Memory B cell (primary cell): Measurements from ENCODE around the gene BRAF.
"Not testable (repeated sequence)": the region's sequence is repeated elsewhere in the genome, so short reads cannot be mapped to it uniquely, and the experiment has no call there.

ENCODE experiments used
- ATAC-seq: fragments of 150-1000 bp; cut with Tn5 transposase; 2 replicates; pipeline ENCODE4 v1.10.0; 2021; ENCODE audit warnings: low read depth, mild to moderate bottlenecking, moderate library complexity
- DNase-seq, 2 donors: peaks; one replicate each; pipeline ENCODE4 v3.0.0; 2022; ENCODE audit warnings: low spot score in 2 of 2
- H3K27ac Mint-ChIP-seq: one replicate; pipeline ENCODE4 v1.8.0; 2022; ENCODE audit warnings: mild to moderate bottlenecking, moderate library complexity, mixed read lengths
- H3K27me3 Mint-ChIP-seq: one replicate; pipeline ENCODE4 v1.8.0; 2022; ENCODE audit warnings: mixed read lengths
- H3K36me3 Mint-ChIP-seq: one replicate; pipeline ENCODE4 v1.8.0; 2022; ENCODE audit warnings: mild to moderate bottlenecking, mixed read lengths
- H3K4me1 Mint-ChIP-seq: one replicate; pipeline ENCODE4 v1.8.0; 2022; ENCODE audit warnings: mixed read lengths
- H3K4me3 Mint-ChIP-seq: one replicate; pipeline ENCODE4 v1.8.0; 2022; ENCODE audit warnings: mild to moderate bottlenecking, moderate library complexity, mixed read lengths
- H3K9me3 Mint-ChIP-seq: one replicate; pipeline ENCODE4 v1.8.0; 2022; ENCODE audit warnings: mixed read lengths

BRAF gene

GRCh38 chr7:140924821-140925421 is at the start of gene BRAF:
TSS of gene BRAF (minus strand) at chr7:140924929. CDS start at chr7:140924703, 226 bp downstream.
- peak; percentile 56 for ATAC-seq
- H3K9me3 Mint-ChIP-seq: no peaks in the 10 kb centered on the region
- peak within 1 kb of the TSS; percentile 97 for H3K4me3 Mint-ChIP-seq
- no peak within 1 kb of the TSS for H3K27ac Mint-ChIP-seq
- no peaks in the 10 kb centered on the region for H3K27me3 Mint-ChIP-seq
- DNase-seq: peak; percentile 98 to 99
- H3K4me1 Mint-ChIP-seq: peaks cover 9% of the 10 kb centered on the region
- H3K36me3 Mint-ChIP-seq: peaks cover 2% of the 10 kb centered on the region

- H3K4me3 Mint-ChIP-seq: no peak overlapping the region
- no peaks in the 10 kb centered on the region for H3K9me3 Mint-ChIP-seq
- DNase-seq: no peak
- H3K4me1 Mint-ChIP-seq: no peaks in the 10 kb centered on the region
- H3K27me3 Mint-ChIP-seq: peaks cover 7% of the 10 kb centered on the region
- ATAC-seq: no peak
- no peaks in the 10 kb centered on the region for H3K36me3 Mint-ChIP-seq
- no peak overlapping the region for H3K27ac Mint-ChIP-seq
Measured at GRCh38 chr7:140972876-140973829, 48.4 kb upstream of the BRAF start.

GRCh38 chr7:140972344-140972743 is 47.6 kb upstream of the BRAF start:
- Mint-ChIP-seq H3K9me3 (no peaks in the 10 kb centered on the region), H3K27me3 (peaks cover 7% of the 10 kb centered on the region), H3K4me1 (no peaks in the 10 kb centered on the region), H3K4me3 (no peak overlapping the region), H3K27ac (no peak overlapping the region), H3K36me3 (no peaks in the 10 kb centered on the region)
- ATAC-seq: no peak
- no peak for DNase-seq

- peaks cover 4% of the 10 kb centered on the region for H3K27me3 Mint-ChIP-seq
- ATAC-seq: no peak
- H3K36me3 Mint-ChIP-seq: no peaks in the 10 kb centered on the region
- H3K4me3 Mint-ChIP-seq: no peak overlapping the region
- H3K27ac Mint-ChIP-seq: no peak overlapping the region
- H3K9me3 Mint-ChIP-seq: no peaks in the 10 kb centered on the region
- no peak for DNase-seq
- no peaks in the 10 kb centered on the region for H3K4me1 Mint-ChIP-seq
Measured at GRCh38 chr7:140967438-140967837, 42.7 kb upstream of the BRAF start.

DNA sequence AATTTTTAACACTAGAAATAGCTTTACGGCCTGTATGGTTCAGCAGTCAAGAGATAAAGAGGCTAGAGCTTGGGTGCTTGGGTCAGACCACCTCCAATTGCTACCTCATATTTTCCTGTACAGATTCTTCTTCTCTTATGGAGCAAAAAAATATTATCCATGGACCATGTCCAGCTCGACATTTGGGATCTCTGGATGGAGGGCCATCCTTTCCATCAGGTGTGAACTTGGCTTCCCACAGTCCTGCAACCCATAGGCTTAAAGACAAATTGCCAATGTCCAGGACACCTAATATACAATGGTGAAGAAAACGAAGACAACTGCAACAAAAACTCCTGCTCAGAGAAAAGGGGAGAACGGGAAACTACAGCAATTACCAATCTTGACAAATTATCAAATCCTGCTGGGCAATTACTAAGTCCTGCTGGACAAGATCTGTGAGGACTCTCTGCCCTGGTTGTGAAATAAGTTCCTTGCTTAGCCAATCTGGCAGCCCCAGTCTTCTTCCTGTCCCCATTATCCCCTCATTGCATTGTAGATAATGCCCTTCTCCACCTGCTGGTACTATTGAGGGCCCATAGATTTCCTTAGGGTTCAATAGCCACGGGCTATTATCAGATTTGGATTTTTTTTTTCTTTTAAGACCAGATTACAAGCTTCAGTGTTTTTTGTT is 42.0 kb upstream of the BRAF start:
- Mint-ChIP-seq H3K4me3 (no peak overlapping the region), H3K27me3 (peaks cover 2% of the 10 kb centered on the region), H3K27ac (no peak overlapping the region), H3K4me1 (no peaks in the 10 kb centered on the region), H3K36me3 (no peaks in the 10 kb centered on the region), H3K9me3 (no peaks in the 10 kb centered on the region)
- ATAC-seq (no peak), DNase-seq (no peak)

DNA sequence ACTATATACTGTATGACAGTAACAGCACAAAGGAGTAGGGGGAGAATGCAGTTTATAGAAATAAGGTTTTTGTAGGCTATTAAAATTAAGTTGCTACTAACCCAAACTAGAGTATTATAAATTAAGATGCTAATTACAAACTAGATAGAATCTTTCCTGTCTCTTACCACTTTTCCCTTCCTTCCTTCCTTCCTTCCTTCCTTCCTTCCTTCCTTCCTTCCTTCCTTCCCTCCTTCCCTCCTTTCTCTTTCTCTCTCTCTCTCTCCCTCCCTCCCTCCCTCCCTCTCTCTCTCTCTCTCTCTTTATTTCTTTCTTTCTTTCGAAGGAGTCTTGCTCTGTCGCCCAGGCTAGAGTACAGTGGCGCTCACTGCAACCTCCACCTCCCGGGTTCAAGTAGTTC is 36.4 kb upstream of the BRAF start:
- Mint-ChIP-seq H3K27ac (no peak overlapping the region), H3K36me3 (peaks cover 3% of the 10 kb centered on the region), H3K27me3 (peaks cover 2% of the 10 kb centered on the region), H3K4me1 (no peaks in the 10 kb centered on the region), H3K4me3 (no peak overlapping the region), H3K9me3 (peaks cover 5% of the 10 kb centered on the region)
- DNase-seq (no peak), ATAC-seq (no peak)

DNA sequence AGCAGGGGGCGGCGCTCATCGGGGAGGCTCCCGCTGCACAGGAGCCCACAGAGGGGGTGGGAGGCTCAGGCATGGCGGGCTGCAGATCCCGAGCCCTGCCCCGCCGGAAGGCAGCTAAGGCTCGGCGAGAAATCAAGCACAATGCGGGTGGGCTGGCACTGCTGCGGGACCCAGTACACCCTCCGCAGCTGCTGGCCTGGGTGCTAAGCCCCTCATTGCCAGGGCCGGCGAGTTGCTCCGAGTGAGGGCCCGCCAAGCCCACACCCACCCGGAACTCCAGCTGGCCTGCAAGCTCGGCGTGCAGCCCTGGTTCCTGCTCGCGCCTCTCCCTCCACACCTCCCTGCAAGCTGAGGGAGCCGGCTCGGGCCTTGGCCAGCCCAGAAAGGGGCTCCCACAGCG is 32.3 kb upstream of the BRAF start:
- not testable (repeated sequence) for H3K4me3 Mint-ChIP-seq, H3K27me3 Mint-ChIP-seq, H3K9me3 Mint-ChIP-seq, H3K4me1 Mint-ChIP-seq, DNase-seq, H3K27ac Mint-ChIP-seq, H3K36me3 Mint-ChIP-seq, ATAC-seq

DNA sequence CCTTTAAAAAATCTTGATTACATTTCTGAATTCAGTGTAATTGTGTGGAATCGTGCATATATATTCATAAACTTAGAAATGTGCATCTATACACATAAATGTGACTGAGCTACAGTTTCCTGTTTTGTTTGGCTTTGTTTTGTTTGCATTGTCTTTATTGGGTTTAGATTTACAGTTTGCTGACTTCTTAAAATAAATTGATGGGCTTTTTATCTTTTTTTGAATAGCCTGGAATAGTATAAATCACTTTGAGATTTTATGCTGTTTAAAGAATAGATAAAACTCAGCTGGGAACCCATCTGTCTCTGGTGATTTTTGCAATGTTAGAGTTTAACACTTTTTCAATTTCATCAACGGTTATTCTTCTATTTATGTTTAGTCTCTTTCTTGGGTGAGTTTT is 21.2 kb upstream of the BRAF start:
- no peaks in the 10 kb centered on the region for H3K36me3 Mint-ChIP-seq
- H3K4me1 Mint-ChIP-seq: no peaks in the 10 kb centered on the region
- H3K27me3 Mint-ChIP-seq: peaks cover 9% of the 10 kb centered on the region
- H3K4me3 Mint-ChIP-seq: no peak overlapping the region
- ATAC-seq (no peak), DNase-seq (no peak)
- H3K27ac Mint-ChIP-seq: no peak overlapping the region
- H3K9me3 Mint-ChIP-seq: no peaks in the 10 kb centered on the region

- not testable (repeated sequence) for H3K4me1 Mint-ChIP-seq
Measured at GRCh38 chr7:140942242-140942641, 17.5 kb upstream of the BRAF start.

DNA sequence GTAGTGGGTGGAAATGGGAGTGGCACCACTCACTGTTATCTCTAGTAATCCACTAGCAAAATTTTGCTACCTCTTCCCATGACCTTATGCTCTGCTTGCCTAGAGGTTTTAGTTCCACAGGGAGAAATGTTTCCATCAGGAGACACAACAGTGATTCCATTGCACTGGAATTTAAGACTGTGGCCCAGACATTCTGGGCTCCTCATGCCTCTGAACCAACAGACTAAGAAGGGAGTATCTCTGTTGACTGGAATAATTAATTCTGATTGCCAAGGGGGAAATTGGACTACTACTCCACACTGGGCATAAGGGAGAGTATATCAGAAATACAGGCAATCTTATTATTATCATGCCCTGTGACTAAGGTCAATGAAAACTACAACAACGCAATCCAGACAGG is 16.2 kb upstream of the BRAF start:
- Mint-ChIP-seq H3K27ac (no peak overlapping the region), H3K4me1 (peaks cover 8% of the 10 kb centered on the region)
- ATAC-seq: no peak

More at GRCh38 chr7:140942242-140942641, 17.5 kb upstream of the BRAF start:
- not testable (repeated sequence) for H3K27ac Mint-ChIP-seq, DNase-seq, H3K9me3 Mint-ChIP-seq, H3K36me3 Mint-ChIP-seq, ATAC-seq, H3K4me3 Mint-ChIP-seq, H3K27me3 Mint-ChIP-seq

DNA sequence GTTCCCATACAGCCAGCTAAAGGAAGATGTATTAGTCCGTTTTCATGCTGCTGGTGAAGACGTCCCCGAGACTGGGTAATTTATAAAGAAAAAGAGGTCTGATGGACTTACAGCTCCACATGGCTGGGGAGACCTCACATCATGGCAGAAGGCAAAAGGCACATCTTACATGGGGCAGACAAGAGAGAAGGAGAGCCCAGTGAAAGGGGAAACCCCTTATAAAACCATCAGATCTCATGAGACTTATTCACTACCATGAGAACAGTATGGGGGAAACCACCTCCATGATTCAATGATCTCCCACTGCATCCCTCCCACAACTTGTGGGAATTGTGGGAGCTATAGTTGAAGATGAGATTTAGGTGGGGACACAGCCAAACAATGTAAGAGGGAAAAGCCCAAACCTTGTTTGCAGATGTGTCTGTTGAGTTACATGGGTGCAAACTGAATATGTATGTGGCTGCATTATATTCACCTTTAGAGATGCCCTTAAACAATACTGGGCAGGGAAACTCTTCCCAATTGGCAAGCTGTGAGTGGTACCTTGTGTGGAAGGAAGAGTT is 13.1 kb upstream of the BRAF start:
- H3K27me3 Mint-ChIP-seq: peaks cover 3% of the 10 kb centered on the region
- no peak overlapping the region for H3K27ac Mint-ChIP-seq
- H3K36me3 Mint-ChIP-seq: no peaks in the 10 kb centered on the region
- H3K4me3 Mint-ChIP-seq: no peak overlapping the region
- DNase-seq (no peak), ATAC-seq (no peak)
- H3K4me1 Mint-ChIP-seq: peaks cover 8% of the 10 kb centered on the region
- no peaks in the 10 kb centered on the region for H3K9me3 Mint-ChIP-seq

More for the DNA sequence above, 16.2 kb upstream of the BRAF start:
- H3K36me3 Mint-ChIP-seq: no peaks in the 10 kb centered on the region
- H3K4me3 Mint-ChIP-seq: no peak overlapping the region
- H3K27me3 Mint-ChIP-seq: peaks cover 5% of the 10 kb centered on the region
- no peaks in the 10 kb centered on the region for H3K9me3 Mint-ChIP-seq
- DNase-seq: no peak

DNA sequence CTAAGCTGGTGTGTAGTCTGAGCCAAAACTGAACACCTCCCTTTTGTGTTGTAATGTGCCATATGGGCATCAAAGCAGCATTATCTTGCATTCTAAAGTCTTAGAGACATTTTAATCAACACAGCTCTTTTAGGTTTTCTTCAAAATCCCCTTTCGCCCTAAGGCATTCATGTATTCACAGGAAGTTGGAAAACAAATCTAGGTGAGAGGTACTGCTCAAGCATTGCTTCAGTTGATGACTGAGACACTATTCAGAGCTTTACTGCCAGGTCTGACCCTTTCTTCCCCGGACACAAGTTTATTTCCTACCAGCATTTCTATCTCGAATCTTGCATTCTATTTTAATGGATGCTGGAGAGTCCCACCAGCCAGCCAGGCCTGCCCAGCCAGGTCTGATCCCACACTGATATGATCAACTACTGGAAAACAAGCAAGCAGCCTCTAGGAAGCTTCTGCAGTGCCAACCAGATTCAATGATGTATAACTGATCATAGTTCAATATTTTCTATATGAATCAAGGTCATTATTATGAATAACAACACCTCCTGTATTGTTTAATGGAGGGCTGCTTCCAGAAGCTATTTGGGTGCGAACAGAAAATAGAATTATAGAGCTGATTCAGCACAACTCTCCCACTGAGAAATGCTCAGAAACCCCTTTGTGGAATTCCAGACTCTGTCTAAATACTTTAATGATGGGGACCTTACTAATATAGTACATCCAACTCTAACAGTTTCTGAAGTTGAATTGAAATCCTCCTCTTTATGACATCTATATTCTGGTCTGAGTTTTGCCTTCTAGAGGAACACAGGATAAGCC is 4.0 kb upstream of the BRAF start:
- DNase-seq: no peak
- Mint-ChIP-seq H3K36me3 (peaks cover 2% of the 10 kb centered on the region), H3K27ac (peak overlapping the region; percentile 51), H3K9me3 (no peaks in the 10 kb centered on the region), H3K4me1 (peaks cover 2% of the 10 kb centered on the region), H3K27me3 (no peaks in the 10 kb centered on the region), H3K4me3 (no peak overlapping the region)
- no peak for ATAC-seq

DNA sequence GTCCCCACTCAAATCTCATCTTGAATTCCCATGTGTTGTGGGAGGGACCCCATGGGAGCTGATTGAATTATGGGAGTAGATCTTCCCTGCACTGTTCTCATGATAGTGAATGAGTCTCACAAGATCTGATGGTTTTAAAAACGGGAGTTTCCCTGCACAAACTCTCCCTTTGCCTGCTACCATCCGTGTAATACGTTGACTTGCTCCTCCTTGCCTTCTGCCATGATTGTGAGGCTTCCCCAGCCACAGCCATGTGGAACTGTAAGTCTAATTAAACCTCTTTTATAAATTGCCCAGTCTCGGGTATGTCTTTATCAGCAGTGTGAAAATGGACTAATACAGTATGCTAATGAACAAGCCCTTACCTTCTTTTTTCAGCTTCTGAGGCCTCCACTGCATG is 3.2 kb upstream of the BRAF start:
- DNase-seq, H3K9me3 Mint-ChIP-seq, H3K4me3 Mint-ChIP-seq, ATAC-seq, H3K27me3 Mint-ChIP-seq, H3K36me3 Mint-ChIP-seq, H3K4me1 Mint-ChIP-seq: not testable (repeated sequence)
- peak overlapping the region; percentile 51 for H3K27ac Mint-ChIP-seq
